B cell (primary cell): ENCODE measurements around the gene CCDC191. TPM values are rescaled to one million over a fixed set of nuclear protein-coding genes. Genes with fewer than 3 reads are reported as not detected.

Experiments used
- ATAC-seq: fragments of 200-7000 bp; cut with Tn5 transposase; one replicate; pipeline ENCODE4 v1.10.0; 2021; ENCODE audit warnings: low read depth, mild to moderate bottlenecking, moderate number of reproducible peaks, moderate library complexity
- CTCF ChIA-PET: fragments of 350-600 bp; sonication (Branson Sonifier 250); formaldehyde crosslinking; loops from one replicate; lab custom pipeline; 2021; ENCODE audit warnings: antibody characterized with exemption, inconsistent platforms; lab: Charles Lee
- POLR2A ChIA-PET: fragments of 350-600 bp; sonication (Branson Sonifier 250); formaldehyde crosslinking; loops from one replicate; lab custom pipeline; 2021; ENCODE audit warnings: antibody characterized with exemption; lab: Charles Lee
- DNase-seq: peaks from one replicate; pipeline ENCODE4 v3.0.0; 2013
- H2AFZ ChIP-seq: 2 replicates; pipeline ENCODE4 v1.6.1; 2012; ENCODE audit warnings: mild to moderate bottlenecking, low read depth, low read length; ENCODE audit not compliant: insufficient read depth, poor library complexity, severe bottlenecking
- H3K27ac ChIP-seq, 2 donors: 1 replicate in 1 of 2; 2 replicates in 1 of 2; pipeline ENCODE4 v1.5.1; 2012 to 2013; ENCODE audit warnings: low read length in 2 of 2, mild to moderate bottlenecking in 2 of 2, moderate library complexity in 1 of 2
- H3K27me3 ChIP-seq, 4 experiments: fragments of 200-600 bp in 1 of 4; sonication (generic) in 1 of 4; replicated peaks in 1 of 4; 1 replicate in 2 of 4; 2 replicates in 2 of 4; pipeline versions ENCODE4 v1.6.1 to v1.7.0; 2013 to 2016; ENCODE audit warnings: low read length in 3 of 4, mild to moderate bottlenecking in 2 of 4, mixed read lengths in 1 of 4, moderate library complexity in 1 of 4; ENCODE audit not compliant: insufficient read depth in 4 of 4, control insufficient read depth in 3 of 4; ENCODE audit errors: control extremely low read depth in 1 of 4
- H3K36me3 ChIP-seq, 2 experiments: replicated peaks in 1 of 2; 1 replicate in 1 of 2; 2 replicates in 1 of 2; pipeline versions ENCODE4 v1.6.1 to v1.7.1; 2013; ENCODE audit warnings: low read length in 1 of 2; ENCODE audit not compliant: insufficient read depth in 2 of 2, control insufficient read depth in 1 of 2; ENCODE audit errors: control extremely low read depth in 1 of 2, extremely low read depth in 1 of 2
- H3K4me1 ChIP-seq, 2 donors: fragments of 200-600 bp in 1 of 2; sonication (generic) in 1 of 2; 1 replicate in 1 of 2; 2 replicates in 1 of 2; pipeline versions ENCODE4 v1.5.1 to v1.6.1; 2013 to 2017; ENCODE audit warnings: low read length in 2 of 2; ENCODE audit not compliant: control insufficient read depth in 2 of 2, insufficient read depth in 2 of 2
- H3K4me2 ChIP-seq: replicated peaks from 2 replicates; pipeline ENCODE3; 2012; ENCODE audit warnings: mild to moderate bottlenecking, low read depth, low read length; ENCODE audit not compliant: poor library complexity, severe bottlenecking
- H3K4me3 ChIP-seq, 5 experiments: fragments of 200-600 bp in 1 of 5; sonication (generic) in 1 of 5; 1 replicate in 3 of 5; 2 replicates in 2 of 5; pipeline versions ENCODE4 v1.5.1 to v1.7.0; 2011 to 2016; ENCODE audit warnings: low read length in 4 of 5, mild to moderate bottlenecking in 4 of 5, low read depth in 2 of 5, control low read depth in 1 of 5, moderate library complexity in 1 of 5; ENCODE audit not compliant: insufficient read depth in 1 of 5; ENCODE audit errors: control extremely low read depth in 1 of 5, extremely low read depth in 1 of 5
- H3K79me2 ChIP-seq: fragments of 200-600 bp; sonication (generic); one replicate; pipeline ENCODE4 v1.6.0; 2016; ENCODE audit warnings: low read length; ENCODE audit not compliant: control insufficient read depth, insufficient read depth
- H3K9ac ChIP-seq: fragments of 200-600 bp; sonication (generic); 2 replicates; pipeline ENCODE4 v1.6.1; 2017; ENCODE audit warnings: mild to moderate bottlenecking, low read length, moderate library complexity
- H3K9me3 ChIP-seq, 3 donors: one replicate each; pipeline versions ENCODE4 v1.6.1 to v1.7.1; 2013; ENCODE audit warnings: low read length in 2 of 3; ENCODE audit not compliant: control insufficient read depth in 2 of 3, insufficient read depth in 1 of 3; ENCODE audit errors: control extremely low read depth in 1 of 3
- H4K20me1 ChIP-seq: 2 replicates; pipeline ENCODE4 v1.6.0; 2012; ENCODE audit warnings: mild to moderate bottlenecking, low read length; ENCODE audit not compliant: insufficient read depth, control insufficient read depth, poor library complexity, severe bottlenecking
- H3K27ac Mint-ChIP-seq: one replicate; pipeline ENCODE4 v1.8.0; 2021; ENCODE audit warnings: mixed read lengths
- H3K27me3 Mint-ChIP-seq: one replicate; pipeline ENCODE4 v1.8.0; 2021; ENCODE audit warnings: mixed read lengths
- H3K4me1 Mint-ChIP-seq: one replicate; pipeline ENCODE4 v1.8.0; 2021; ENCODE audit warnings: mixed read lengths
- H3K4me3 Mint-ChIP-seq: one replicate; pipeline ENCODE4 v1.8.0; 2021; ENCODE audit warnings: mixed read lengths
- H3K9me3 Mint-ChIP-seq: one replicate; pipeline ENCODE4 v1.8.0; 2022; ENCODE audit warnings: mixed read lengths; ENCODE audit not compliant: insufficient read depth
- CTCF ChIP-seq: fragments of 200-600 bp; IDR thresholded peaks from one replicate; pipeline ENCODE4 v1.8.0; 2022; ENCODE audit warnings: antibody characterized with exemption, mild to moderate bottlenecking
- EZH2 ChIP-seq: IDR thresholded peaks from 2 replicates; pipeline ENCODE4 v1.6.1; 2012; ENCODE audit warnings: borderline replicate concordance, low read depth, mild to moderate bottlenecking, moderate library complexity, low read length; ENCODE audit not compliant: insufficient read depth, poor library complexity, severe bottlenecking
- WGBS: methylation state at CpG from one replicate; pipeline ENCODE4 v1.1.5; 2013; ENCODE audit warnings: missing lambda C conversion rate; ENCODE audit not compliant: insufficient coverage; 5-methylcytosine and 5-hydroxymethylcytosine counted together
- intact Hi-C: fragments of 100-400 bp; cut with micrococcal nuclease; formaldehyde crosslinking; loops from one replicate; pipeline ENCODE4 v1.10.0; 2022
- polyA plus RNA-seq: library from polyadenylated mRNA; depleted of rRNA; stranded (reverse); fragments of >200 nt; gene quantifications from 2 replicates; pipeline ENCODE4 v1.2.3, GENCODE V29; 2012
- total RNA-seq, 2 donors: library from RNA; stranded (reverse); fragments of 120-200 nt in 1 of 2; gene quantifications; 1 replicate in 1 of 2; 2 replicates in 1 of 2; pipeline versions ENCODE4 v1.2.3 to v1.2.4, GENCODE V29; 2013 to 2022

Gene CCDC191
- total and polyA plus RNA-seq, 2 donors (not counting 1 experiment from before 2014, with no cell fraction given): 26.7 to 47.9 TPM

- ATAC-seq (no peak), DNase-seq (no peak)
- Mint-ChIP-seq H3K4me3 (no peak overlapping the region), H3K4me1 (no peaks in the 10 kb centered on the region), H3K27me3 (no peaks in the 10 kb centered on the region), H3K9me3 (no peaks in the 10 kb centered on the region), H3K27ac (no peak overlapping the region)
- no peak overlapping the region for H3K27ac ChIP-seq
- WGBS: 96% methylated on average over 2 of the region's 2 CpGs
- ChIA-PET POLR2A (interaction anchor here (0.7 to 1.0 kb wide), 2 partner anchors 8 to 12 kb away, joined by 3 to 5 read pairs; no protein-coding TSS in a partner anchor), CTCF (no interaction called here)
- H3K79me2 ChIP-seq: no peaks in the 10 kb centered on the region
- TF ChIP-seq CTCF (no peak), EZH2 (no peak)
- no peaks in the 10 kb centered on the region for H4K20me1 ChIP-seq
- H3K4me3 ChIP-seq: no peak overlapping the region
- H3K36me3 ChIP-seq: no peaks in the 10 kb centered on the region
- no peaks in the 10 kb centered on the region for H3K27me3 ChIP-seq
- H3K9ac ChIP-seq: no peak overlapping the region
- no peak overlapping the region for H3K4me2 ChIP-seq
- no peak overlapping the region for H2AFZ ChIP-seq
- H3K9me3 ChIP-seq: no peaks in the 10 kb centered on the region
- intact Hi-C loops: no loop called here
- peaks cover 3% of the 10 kb centered on the region in 2 donors for H3K4me1 ChIP-seq
Measured at GRCh38 chr3:114019486-114019885, 36.8 kb downstream of the CCDC191 start.

GRCh38 chr3:114014211-114014610, 42.1 kb downstream of the CCDC191 start:
- DNase-seq (no peak), ATAC-seq (no peak)
- intact Hi-C loops: no loop called here
- Mint-ChIP-seq H3K27ac (no peak overlapping the region), H3K9me3 (no peaks in the 10 kb centered on the region), H3K4me1 (peaks cover 25% of the 10 kb centered on the region), H3K27me3 (no peaks in the 10 kb centered on the region), H3K4me3 (no peak overlapping the region)
- TF ChIP-seq CTCF: no peak
- TF ChIP-seq EZH2: no peak
- H3K4me1 ChIP-seq: peaks cover 14 to 24% of the 10 kb centered on the region in 2 donors
- H3K4me2 ChIP-seq: no peak overlapping the region
- H3K36me3 ChIP-seq: no peaks in the 10 kb centered on the region
- H3K9ac ChIP-seq: no peak overlapping the region
- peaks cover 4% of the 10 kb centered on the region for H3K79me2 ChIP-seq
- H3K27me3 ChIP-seq: no peaks in the 10 kb centered on the region
- WGBS: 100% methylated on average over 3 of the region's 7 CpGs
- no peak overlapping the region for H3K27ac ChIP-seq
- H3K4me3 ChIP-seq: no peak overlapping the region
- no peak overlapping the region for H2AFZ ChIP-seq
- CTCF ChIA-PET: interaction anchor here (1.1 kb wide), 2 partner anchors 24 to 276 kb away, joined by 3 read pairs; no protein-coding TSS in a partner anchor
- no peaks in the 10 kb centered on the region for H4K20me1 ChIP-seq
- POLR2A ChIA-PET: no interaction called here
- no peaks in the 10 kb centered on the region for H3K9me3 ChIP-seq
